22Rv1 (cell line): ENCODE measurements around the gene COP1.

Experiments
- CTCF ChIP-seq: fragments of 450-650 bp; IDR thresholded peaks from 2 replicates; pipeline ENCODE4 v1.5.1; 2017; ENCODE audit warnings: mild to moderate bottlenecking
- ZFX ChIP-seq: fragments of 450-650 bp; IDR thresholded peaks from 2 replicates; pipeline ENCODE4 v1.6.1; 2017; ENCODE audit warnings: antibody characterized with exemption, borderline replicate concordance

DNA sequence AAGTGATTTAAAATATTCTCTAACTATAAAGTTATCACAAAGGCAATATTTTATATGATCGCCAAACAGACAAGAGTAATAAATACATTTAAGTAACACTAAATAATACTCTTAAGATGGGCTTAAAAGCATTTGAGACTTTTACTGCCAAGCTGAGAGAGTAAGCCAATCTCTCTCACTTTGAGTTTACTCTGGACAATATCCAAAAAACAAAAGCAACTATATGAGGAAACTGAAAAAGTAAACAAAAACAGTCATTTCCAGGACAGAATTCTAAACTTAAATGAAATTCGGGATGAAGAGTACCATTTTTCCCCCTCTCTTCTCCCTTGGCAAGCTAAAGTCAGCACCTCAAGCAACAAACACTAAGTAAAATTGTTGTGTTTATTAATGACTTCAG, 173.2 kb downstream of the COP1 start:
- TF ChIP-seq CTCF (no peak), ZFX (no peak)
